ENCODE data around the gene PRKN.

Gene PRKN

GRCh38 chr6:162029873-162030576, 697.5 kb downstream of the PRKN start:
- H3K27me3 ChIP-seq (ENCODE audit: low read depth, low read length) = no peaks in the 10 kb centered on the region
- H3K4me1 ChIP-seq (ENCODE audit: control insufficient read depth in 1 of 2, insufficient read depth in 2 of 2, low read length in 2 of 2) = no peaks in the 10 kb centered on the region
- no peaks in the 10 kb centered on the region for H3K36me3 ChIP-seq (ENCODE audit: control insufficient read depth in 1 of 2, insufficient read depth in 2 of 2, low read length in 2 of 2)
- H3K27ac ChIP-seq (ENCODE audit: low read length) = no peak overlapping the region
- no peaks in the 10 kb centered on the region for H3K9me3 ChIP-seq (ENCODE audit: control insufficient read depth in 1 of 2, low read length in 2 of 2)
- no peak overlapping the region for H3K4me3 ChIP-seq (ENCODE audit: low read depth in 1 of 2, low read length in 2 of 2)

- Histone ChIP-seq H3K4me3 (ENCODE audit: low read depth in 1 of 2, low read length in 2 of 2) (no peak overlapping the region), H3K27me3 (ENCODE audit: low read depth, low read length) (no peaks in the 10 kb centered on the region)
Measured at GRCh38 chr6:162026843-162027242, 700.7 kb downstream of the PRKN start.

GRCh38 chr6:162026031-162026430, 701.5 kb downstream of the PRKN start:
- no peaks in the 10 kb centered on the region for H3K36me3 ChIP-seq (ENCODE audit: control insufficient read depth in 1 of 2, insufficient read depth in 2 of 2, low read length in 2 of 2)
- no peaks in the 10 kb centered on the region for H3K27me3 ChIP-seq (ENCODE audit: low read depth, low read length)
- H3K4me3 ChIP-seq (ENCODE audit: low read depth in 1 of 2, low read length in 2 of 2) = no peak overlapping the region
- H3K27ac ChIP-seq (ENCODE audit: low read length) = no peak overlapping the region
- H3K4me1 ChIP-seq (ENCODE audit: control insufficient read depth in 1 of 2, insufficient read depth in 2 of 2, low read length in 2 of 2) = no peaks in the 10 kb centered on the region
- peaks cover 0 to 4% of the 10 kb centered on the region in 2 donors for H3K9me3 ChIP-seq (ENCODE audit: control insufficient read depth in 1 of 2, low read length in 2 of 2)

More at GRCh38 chr6:162026843-162027242, 700.7 kb downstream of the PRKN start:
- Histone ChIP-seq H3K4me1 (ENCODE audit: control insufficient read depth in 1 of 2, insufficient read depth in 2 of 2, low read length in 2 of 2) (no peaks in the 10 kb centered on the region), H3K9me3 (ENCODE audit: control insufficient read depth in 1 of 2, low read length in 2 of 2) (peaks cover 0 to 4% of the 10 kb centered on the region in 2 donors), H3K36me3 (ENCODE audit: control insufficient read depth in 1 of 2, insufficient read depth in 2 of 2, low read length in 2 of 2) (no peaks in the 10 kb centered on the region), H3K27ac (ENCODE audit: low read length) (no peak overlapping the region)

- Histone ChIP-seq H3K4me1 (ENCODE audit: control insufficient read depth in 1 of 2, insufficient read depth in 2 of 2, low read length in 2 of 2) (no peaks in the 10 kb centered on the region), H3K27me3 (ENCODE audit: low read depth, low read length) (no peaks in the 10 kb centered on the region), H3K27ac (ENCODE audit: low read length) (no peak overlapping the region), H3K4me3 (ENCODE audit: low read depth in 1 of 2, low read length in 2 of 2) (no peak overlapping the region), H3K9me3 (ENCODE audit: control insufficient read depth in 1 of 2, low read length in 2 of 2) (peaks cover 0 to 4% of the 10 kb centered on the region in 2 donors), H3K36me3 (ENCODE audit: control insufficient read depth in 1 of 2, insufficient read depth in 2 of 2, low read length in 2 of 2) (no peaks in the 10 kb centered on the region)
Measured at GRCh38 chr6:162019349-162019748, 708.2 kb downstream of the PRKN start.

GRCh38 chr6:162017536-162017935, 710.0 kb downstream of the PRKN start:
- Histone ChIP-seq H3K27ac (ENCODE audit: low read length) (no peak overlapping the region), H3K4me3 (ENCODE audit: low read depth in 1 of 2, low read length in 2 of 2) (no peak overlapping the region), H3K36me3 (ENCODE audit: control insufficient read depth in 1 of 2, insufficient read depth in 2 of 2, low read length in 2 of 2) (no peaks in the 10 kb centered on the region), H3K4me1 (ENCODE audit: control insufficient read depth in 1 of 2, insufficient read depth in 2 of 2, low read length in 2 of 2) (no peaks in the 10 kb centered on the region), H3K27me3 (ENCODE audit: low read depth, low read length) (no peaks in the 10 kb centered on the region), H3K9me3 (ENCODE audit: control insufficient read depth in 1 of 2, low read length in 2 of 2) (peaks cover 0 to 2% of the 10 kb centered on the region in 2 donors)

- H3K9me3 ChIP-seq (ENCODE audit: control insufficient read depth in 1 of 2, low read length in 2 of 2) = peaks cover 0 to 2% of the 10 kb centered on the region in 2 donors
- no peak overlapping the region for H3K4me3 ChIP-seq (ENCODE audit: low read depth in 1 of 2, low read length in 2 of 2)
- H3K4me1 ChIP-seq (ENCODE audit: control insufficient read depth in 1 of 2, insufficient read depth in 2 of 2, low read length in 2 of 2) = no peaks in the 10 kb centered on the region
- H3K27me3 ChIP-seq (ENCODE audit: low read depth, low read length) = no peaks in the 10 kb centered on the region
- no peak overlapping the region for H3K27ac ChIP-seq (ENCODE audit: low read length)
- H3K36me3 ChIP-seq (ENCODE audit: control insufficient read depth in 1 of 2, insufficient read depth in 2 of 2, low read length in 2 of 2) = no peaks in the 10 kb centered on the region
Measured at GRCh38 chr6:162014069-162014811, 713.3 kb downstream of the PRKN start.

GRCh38 chr6:162005372-162005771, 722.2 kb downstream of the PRKN start:
- no peaks in the 10 kb centered on the region for H3K36me3 ChIP-seq (ENCODE audit: control insufficient read depth in 1 of 2, insufficient read depth in 2 of 2, low read length in 2 of 2)
- H3K27me3 ChIP-seq (ENCODE audit: low read depth, low read length) = no peaks in the 10 kb centered on the region
- H3K4me1 ChIP-seq (ENCODE audit: control insufficient read depth in 1 of 2, insufficient read depth in 2 of 2, low read length in 2 of 2) = no peaks in the 10 kb centered on the region

GRCh38 chr6:161996783-161997182, 730.8 kb downstream of the PRKN start:
- H3K27ac ChIP-seq (ENCODE audit: low read length) = no peak overlapping the region
- H3K4me1 ChIP-seq (ENCODE audit: control insufficient read depth in 1 of 2, insufficient read depth in 2 of 2, low read length in 2 of 2) = no peaks in the 10 kb centered on the region
- H3K27me3 ChIP-seq (ENCODE audit: low read depth, low read length) = no peaks in the 10 kb centered on the region
- H3K9me3 ChIP-seq (ENCODE audit: control insufficient read depth in 1 of 2, low read length in 2 of 2) = peaks cover 0 to 10% of the 10 kb centered on the region in 2 donors
- no peaks in the 10 kb centered on the region for H3K36me3 ChIP-seq (ENCODE audit: control insufficient read depth in 1 of 2, insufficient read depth in 2 of 2, low read length in 2 of 2)
- no peak overlapping the region for H3K4me3 ChIP-seq (ENCODE audit: low read depth in 1 of 2, low read length in 2 of 2)

More at GRCh38 chr6:162005372-162005771, 722.2 kb downstream of the PRKN start:
- H3K4me3 ChIP-seq (ENCODE audit: low read depth in 1 of 2, low read length in 2 of 2) = no peak overlapping the region
- H3K27ac ChIP-seq (ENCODE audit: low read length) = no peak overlapping the region
- H3K9me3 ChIP-seq (ENCODE audit: control insufficient read depth in 1 of 2, low read length in 2 of 2) = no peaks in the 10 kb centered on the region

GRCh38 chr6:161985876-161986423, 741.6 kb downstream of the PRKN start:
- H3K36me3 ChIP-seq (ENCODE audit: control insufficient read depth in 1 of 2, insufficient read depth in 2 of 2, low read length in 2 of 2) = no peaks in the 10 kb centered on the region
- no peak overlapping the region for H3K27ac ChIP-seq (ENCODE audit: low read length)
- H3K4me1 ChIP-seq (ENCODE audit: control insufficient read depth in 1 of 2, insufficient read depth in 2 of 2, low read length in 2 of 2) = no peaks in the 10 kb centered on the region
- H3K4me3 ChIP-seq (ENCODE audit: low read depth in 1 of 2, low read length in 2 of 2) = no peak overlapping the region
- peaks cover 0 to 15% of the 10 kb centered on the region in 2 donors for H3K9me3 ChIP-seq (ENCODE audit: control insufficient read depth in 1 of 2, low read length in 2 of 2)
- H3K27me3 ChIP-seq (ENCODE audit: low read depth, low read length) = no peaks in the 10 kb centered on the region

GRCh38 chr6:161984713-161985112, 742.9 kb downstream of the PRKN start:
- peaks cover 0 to 4% of the 10 kb centered on the region in 2 donors for H3K9me3 ChIP-seq (ENCODE audit: control insufficient read depth in 1 of 2, low read length in 2 of 2)
- no peak overlapping the region for H3K4me3 ChIP-seq (ENCODE audit: low read depth in 1 of 2, low read length in 2 of 2)
- no peaks in the 10 kb centered on the region for H3K36me3 ChIP-seq (ENCODE audit: control insufficient read depth in 1 of 2, insufficient read depth in 2 of 2, low read length in 2 of 2)
- no peaks in the 10 kb centered on the region for H3K4me1 ChIP-seq (ENCODE audit: control insufficient read depth in 1 of 2, insufficient read depth in 2 of 2, low read length in 2 of 2)
- H3K27ac ChIP-seq (ENCODE audit: low read length) = no peak overlapping the region
- H3K27me3 ChIP-seq (ENCODE audit: low read depth, low read length) = no peaks in the 10 kb centered on the region

- Histone ChIP-seq H3K36me3 (ENCODE audit: control insufficient read depth in 1 of 2, insufficient read depth in 2 of 2, low read length in 2 of 2) (no peaks in the 10 kb centered on the region), H3K27me3 (ENCODE audit: low read depth, low read length) (no peaks in the 10 kb centered on the region), H3K4me3 (ENCODE audit: low read depth in 1 of 2, low read length in 2 of 2) (no peak overlapping the region), H3K27ac (ENCODE audit: low read length) (no peak overlapping the region), H3K4me1 (ENCODE audit: control insufficient read depth in 1 of 2, insufficient read depth in 2 of 2, low read length in 2 of 2) (no peaks in the 10 kb centered on the region), H3K9me3 (ENCODE audit: control insufficient read depth in 1 of 2, low read length in 2 of 2) (no peaks in the 10 kb centered on the region)
Measured at GRCh38 chr6:161976553-161976952, 751.0 kb downstream of the PRKN start.
